HG03469 (cell line): ENCODE data around the gene DNAI1.
"Not testable (repeated sequence)": the region's sequence is repeated elsewhere in the genome, so short reads cannot be mapped to it uniquely, and the experiment has no call there.

Experiments
- ATAC-seq: cut with Tn5 transposase; IDR thresholded peaks from one replicate; pipeline ENCODE4 v1.9.1; 2021; ENCODE audit warnings: mild to moderate bottlenecking, moderate library complexity, moderate number of reproducible peaks; ENCODE audit not compliant: unreplicated experiment

DNAI1 gene

GRCh38 chr9:34532041-34532440 lies 73.4 kb downstream of the DNAI1 start:
- ATAC-seq = not testable (repeated sequence)

GRCh38 chr9:34536685-34537084 lies 78.1 kb downstream of the DNAI1 start:
- ATAC-seq = no peak

GRCh38 chr9:34540827-34541226 lies 82.2 kb downstream of the DNAI1 start:
- no peak for ATAC-seq

GRCh38 chr9:34541540-34541939 lies 82.9 kb downstream of the DNAI1 start:
- no peak for ATAC-seq

- ATAC-seq = no peak
Observed at GRCh38 chr9:34544035-34544434, 85.4 kb downstream of the DNAI1 start.

GRCh38 chr9:34545497-34545896 lies 86.9 kb downstream of the DNAI1 start:
- no peak for ATAC-seq

GRCh38 chr9:34546102-34546833 lies 87.7 kb downstream of the DNAI1 start:
- no peak for ATAC-seq

- no peak for ATAC-seq
Observed at GRCh38 chr9:34546834-34547827, 88.5 kb downstream of the DNAI1 start.

GRCh38 chr9:34547960-34548611 lies 89.5 kb downstream of the DNAI1 start:
- ATAC-seq = no peak

- ATAC-seq = no peak
Observed at GRCh38 chr9:34549407-34549732, 90.8 kb downstream of the DNAI1 start.

GRCh38 chr9:34550016-34550680 lies 91.5 kb downstream of the DNAI1 start:
- no peak for ATAC-seq

GRCh38 chr9:34550681-34551270 lies 92.2 kb downstream of the DNAI1 start:
- ATAC-seq = no peak

- no peak for ATAC-seq
Observed at GRCh38 chr9:34551751-34552605, 93.4 kb downstream of the DNAI1 start.

GRCh38 chr9:34552606-34552981 lies 94.0 kb downstream of the DNAI1 start:
- ATAC-seq = no peak

- ATAC-seq = no peak
Observed at GRCh38 chr9:34552986-34553385, 94.4 kb downstream of the DNAI1 start.

GRCh38 chr9:34553511-34554021 lies 95.0 kb downstream of the DNAI1 start:
- no peak for ATAC-seq

- no peak for ATAC-seq
Observed at GRCh38 chr9:34554211-34555001, 95.8 kb downstream of the DNAI1 start.

GRCh38 chr9:34555002-34555348 lies 96.4 kb downstream of the DNAI1 start:
- ATAC-seq = no peak

- ATAC-seq = no peak
Observed at GRCh38 chr9:34555500-34555899, 96.9 kb downstream of the DNAI1 start.
